Esophagus squamous epithelium (tissue), 5 donors: ENCODE measurements around the gene CERKL. TPM values are rescaled to one million over a fixed set of nuclear protein-coding genes. Genes with fewer than 3 reads are reported as not detected.

Source experiments
- DNase-seq: peaks from one replicate; lab custom pipeline; 2025; lab: John Stamatoyannopoulos, UW
- H3K27ac ChIP-seq, 4 donors: fragments of 200-600 bp; sonication (generic); one replicate each; pipeline ENCODE4 v1.5.1; 2016 to 2019; ENCODE audit warnings: mild to moderate bottlenecking in 1 of 4
- H3K27me3 ChIP-seq, 4 donors: fragments of 200-600 bp; sonication (generic); 1 replicate in 3 of 4; 2 replicates in 1 of 4; pipeline versions ENCODE4 v1.5.1 to v1.6.0; 2017 to 2021; ENCODE audit warnings: antibody characterized with exemption in 1 of 4
- H3K36me3 ChIP-seq, 3 donors: fragments of 200-600 bp; sonication (generic); one replicate each; pipeline ENCODE4 v1.5.1; 2016 to 2019
- H3K4me1 ChIP-seq, 3 donors: fragments of 200-600 bp; sonication (generic); one replicate each; pipeline ENCODE4 v1.5.1; 2017 to 2019
- H3K4me3 ChIP-seq, 4 donors: fragments of 200-600 bp; sonication (generic); 1 replicate in 3 of 4; 2 replicates in 1 of 4; pipeline ENCODE4 v1.5.1; 2016 to 2019; ENCODE audit warnings: mild to moderate bottlenecking in 2 of 4, moderate library complexity in 1 of 4
- H3K9me3 ChIP-seq, 3 donors: fragments of 200-600 bp; sonication (generic); one replicate each; pipeline ENCODE4 v1.5.1; 2016 to 2019
- CTCF ChIP-seq, 6 experiments: fragments of 450-650 bp in 4 of 6; fragments of 200-600 bp in 2 of 6; sonication (generic) in 2 of 6; IDR thresholded peaks; one replicate each; pipeline ENCODE4 v1.5.1; 2016 to 2019; ENCODE audit warnings: antibody characterized with exemption in 6 of 6, mild to moderate bottlenecking in 4 of 6, moderate library complexity in 4 of 6
- POLR2A ChIP-seq, 4 donors: fragments of 450-650 bp; IDR thresholded peaks; one replicate each; pipeline ENCODE4 v1.6.1; 2017; ENCODE audit warnings: antibody characterized with exemption in 4 of 4, mild to moderate bottlenecking in 4 of 4, moderate library complexity in 3 of 4
- WGBS, 2 donors: methylation state at CpG; one replicate each; pipeline ENCODE4 v1.1.5; 2018; 5-methylcytosine and 5-hydroxymethylcytosine counted together
- intact Hi-C: fragments of 100-400 bp; cut with DNase I; formaldehyde crosslinking; loops from one replicate; pipeline ENCODE4 v1.15.0; 2022
- total RNA-seq, 4 donors: library from RNA; depleted of rRNA; stranded (reverse); fragments of >200 nt; gene quantifications; one replicate each; pipeline ENCODE4 v1.1.0, GENCODE V29; 2016
- donor health status: DM: yes; HTN: yes; CAD: no.

Gene CERKL
- total RNA-seq, 4 donors from 2014 or later, result 0.15 TPM; not detected in 3

DNA sequence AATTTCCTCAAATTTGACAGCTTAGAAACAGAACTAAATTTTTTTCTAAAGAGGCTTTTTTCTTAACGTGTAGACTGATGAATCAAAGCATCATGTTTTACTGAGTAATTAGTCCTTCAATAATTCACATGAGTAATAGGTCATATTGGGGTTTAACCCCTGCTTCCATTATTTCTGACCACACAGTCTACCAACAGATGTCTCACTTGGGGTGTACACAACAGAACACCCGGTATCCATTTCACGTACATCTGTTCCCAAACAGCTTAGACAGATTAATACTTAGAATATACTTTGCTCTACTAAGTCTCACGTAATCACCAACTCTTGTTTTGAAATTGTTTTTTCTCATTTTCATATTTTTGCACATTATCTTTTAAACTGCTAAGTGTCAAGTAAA lies 14.8 kb downstream of the CERKL start:
- intact Hi-C loops, result no loop called here
- Histone ChIP-seq H3K27me3 (peaks cover 0 to 7% (median 0%) of the 10 kb centered on the region in 4 donors), H3K4me3 (no peak overlapping the region), H3K4me1 (no peaks in the 10 kb centered on the region), H3K36me3 (no peaks in the 10 kb centered on the region), H3K27ac (no peak overlapping the region), H3K9me3 (no peaks in the 10 kb centered on the region)
- no peak for TF ChIP-seq POLR2A (IDR thresholded peaks at IDR 0.05)
- no peak for TF ChIP-seq CTCF (IDR thresholded peaks at IDR 0.05)
- WGBS, 2 donors, result 57 to 59% methylated on average over 4 of the region's 4 CpGs
- DNase-seq, result no peak

DNA sequence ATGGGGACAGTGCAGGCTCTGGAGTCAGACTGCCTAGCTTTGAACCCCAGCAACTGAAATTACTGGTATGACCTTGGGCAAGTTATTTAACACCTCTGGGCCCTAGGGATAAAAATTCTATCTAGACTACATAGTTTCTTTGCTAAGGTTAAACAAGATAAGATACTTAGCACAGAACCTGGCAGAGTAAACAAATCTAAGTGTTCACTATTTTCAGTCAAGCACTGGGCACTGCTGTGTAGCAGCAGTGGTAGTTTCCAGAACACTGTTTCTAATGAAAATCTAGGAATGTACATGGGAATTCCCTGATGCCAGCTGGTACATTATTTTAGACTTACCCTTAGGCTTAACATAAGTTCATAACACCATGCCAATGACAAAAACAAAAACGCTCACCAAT lies 17.2 kb downstream of the CERKL start:
- peaks cover 0 to 4% (median 0%) of the 10 kb centered on the region in 4 donors for H3K27me3 ChIP-seq
- intact Hi-C loops, result no loop called here
- WGBS, 2 donors, result 0% methylated on average over 1 of the region's 1 CpG
- H3K36me3 ChIP-seq, result no peaks in the 10 kb centered on the region
- no peaks in the 10 kb centered on the region for H3K4me1 ChIP-seq
- TF ChIP-seq POLR2A (IDR thresholded peaks at IDR 0.05) (no peak), CTCF (IDR thresholded peaks at IDR 0.05) (no peak)
- no peak for DNase-seq
- H3K27ac ChIP-seq, result no peak overlapping the region
- H3K9me3 ChIP-seq, result no peaks in the 10 kb centered on the region
- H3K4me3 ChIP-seq, result no peak overlapping the region

DNA sequence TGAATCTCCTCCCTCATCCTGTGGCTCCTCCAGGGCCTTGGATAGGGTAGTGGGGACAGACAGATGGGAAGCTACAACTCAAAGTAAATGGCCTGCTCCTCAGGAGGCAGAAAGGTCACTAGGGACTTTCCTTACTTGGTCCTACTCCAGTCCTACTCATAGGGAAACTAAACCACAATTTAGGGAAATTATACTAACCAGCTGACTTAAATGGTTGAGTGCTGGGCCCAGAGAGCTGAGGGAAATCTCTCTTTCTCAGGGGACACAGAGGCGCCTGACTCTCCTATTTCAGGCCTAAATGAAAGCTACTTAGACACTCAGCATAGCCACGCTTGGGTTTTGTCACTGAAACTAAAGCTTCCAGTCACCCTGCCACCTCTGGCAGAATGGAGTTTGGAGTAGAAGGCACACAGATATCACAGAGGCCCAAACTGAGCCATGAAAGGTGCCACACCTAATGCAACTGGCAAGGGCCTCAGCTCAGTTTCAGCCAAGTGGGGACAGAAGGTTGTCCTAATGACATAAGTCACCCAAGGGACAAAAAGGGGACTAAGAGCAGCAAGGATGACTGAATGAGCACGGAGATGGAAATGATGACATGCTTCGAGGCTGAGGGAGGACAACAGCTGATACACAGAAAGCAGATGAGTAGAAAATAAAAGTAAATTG lies 24.0 kb downstream of the CERKL start:
- Histone ChIP-seq H3K36me3 (no peaks in the 10 kb centered on the region), H3K4me1 (no peaks in the 10 kb centered on the region), H3K4me3 (no peak overlapping the region), H3K9me3 (no peaks in the 10 kb centered on the region), H3K27ac (no peak overlapping the region), H3K27me3 (no peaks in the 10 kb centered on the region)
- 59 to 74% methylated on average over 2 to 4 of the region's 4 CpGs for WGBS, 2 donors
- no peak for DNase-seq
- intact Hi-C loops, result no loop called here
- TF ChIP-seq POLR2A (IDR thresholded peaks at IDR 0.05) (no peak), CTCF (IDR thresholded peaks at IDR 0.05) (no peak)

DNA sequence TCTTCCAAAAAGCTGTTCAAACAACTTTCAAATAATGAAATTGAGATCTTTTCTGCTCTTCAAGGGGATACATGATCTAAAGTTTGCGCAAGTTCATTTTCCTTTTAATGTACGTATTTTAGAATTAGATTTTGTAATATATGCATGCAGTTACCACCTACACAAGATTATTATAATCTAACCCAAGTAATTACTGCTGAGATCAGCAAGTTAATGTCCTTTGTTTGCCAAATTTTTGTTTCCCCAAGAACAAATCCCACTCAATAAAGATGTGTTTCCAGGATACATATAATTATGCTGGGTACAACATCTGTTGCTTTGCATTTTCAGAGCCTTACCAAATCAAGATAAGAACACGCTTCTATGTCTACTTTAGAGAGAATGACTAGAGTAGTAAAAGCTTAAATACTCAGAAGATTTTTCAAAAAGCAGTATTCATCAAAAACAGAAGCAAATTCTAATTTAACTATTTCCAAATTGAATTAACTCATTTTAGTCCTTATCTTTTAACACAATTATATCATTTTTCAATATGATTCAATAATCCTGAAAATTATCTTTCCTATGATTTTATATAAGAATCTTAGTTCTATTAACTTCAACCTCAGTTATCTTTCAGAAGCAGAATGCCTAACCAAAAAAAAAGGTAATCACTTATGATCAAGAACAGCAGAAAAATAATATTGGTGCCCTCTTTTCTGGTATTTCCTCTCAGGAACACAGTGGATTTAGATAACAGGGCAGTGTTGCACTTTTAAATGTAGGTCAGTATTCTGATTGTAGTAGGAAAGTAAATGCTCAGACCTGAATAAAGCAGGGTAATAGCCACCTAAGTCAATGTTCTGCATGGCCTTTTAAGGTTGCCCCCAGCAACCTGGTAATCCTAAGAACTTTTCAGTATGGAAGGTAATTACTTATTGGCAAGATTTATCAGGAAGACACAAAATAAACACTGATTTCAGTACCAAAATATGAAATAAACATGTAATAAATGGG lies 28.0 kb downstream of the CERKL start:
- Histone ChIP-seq H3K4me3 (no peak overlapping the region), H3K4me1 (no peaks in the 10 kb centered on the region), H3K9me3 (no peaks in the 10 kb centered on the region), H3K27me3 (peaks cover 0 to 7% (median 0%) of the 10 kb centered on the region in 4 donors), H3K27ac (no peak overlapping the region), H3K36me3 (no peaks in the 10 kb centered on the region)
- DNase-seq, result no peak
- TF ChIP-seq CTCF (IDR thresholded peaks at IDR 0.05), result no peak
- TF ChIP-seq POLR2A (IDR thresholded peaks at IDR 0.05), result no peak
- intact Hi-C loops, result no loop called here
- 72 to 73% methylated on average over 3 of the region's 3 CpGs for WGBS, 2 donors

GRCh38 chr2:181627545-181627944 lies 29.4 kb downstream of the CERKL start:
- WGBS, 2 donors, result 65 to 75% methylated on average over 3 of the region's 3 CpGs
- Histone ChIP-seq H3K9me3 (no peaks in the 10 kb centered on the region), H3K27ac (no peak overlapping the region), H3K27me3 (peaks cover 0 to 7% (median 0%) of the 10 kb centered on the region in 4 donors), H3K36me3 (no peaks in the 10 kb centered on the region), H3K4me1 (no peaks in the 10 kb centered on the region), H3K4me3 (no peak overlapping the region)
- DNase-seq, result no peak
- intact Hi-C loops, result no loop called here
- TF ChIP-seq CTCF (IDR thresholded peaks at IDR 0.05), result no peak
- TF ChIP-seq POLR2A (IDR thresholded peaks at IDR 0.05), result no peak
